A549 (cell line): ENCODE results near the gene SAXO1. TPM values are rescaled to one million over a fixed set of nuclear protein-coding genes. Genes with fewer than 3 reads are reported as not detected.

Experiments used
- ATAC-seq, 2 experiments: fragments of 200-7000 bp in 1 of 2; fragments of >200 bp in 1 of 2; cut with Nextera tagmentation in 1 of 2; cut with Tn5 transposase in 1 of 2; 3 replicates each; pipeline versions ENCODE4 v1.8.0 to v1.9.1; 2018 to 2020; ENCODE audit warnings: mild to moderate bottlenecking in 1 of 2, moderate library complexity in 1 of 2
- CTCF ChIA-PET: fragments of 300-600 bp; sonication (Branson Sonifier 250); formaldehyde crosslinking; extraction: SDS; loops from one replicate; lab custom pipeline; 2021; ENCODE audit warnings: antibody characterized with exemption, inconsistent platforms; lab: Yijun Ruan, JAX
- POLR2A ChIA-PET: fragments of 350-600 bp; formaldehyde crosslinking; extraction: SDS; loops from one replicate; lab custom pipeline; 2021; ENCODE audit warnings: antibody characterized with exemption, inconsistent platforms; lab: Yijun Ruan, JAX
- DNase-seq, 2 experiments: peaks; one replicate each; pipeline versions ENCODE4 v3.0.0 to v3.0.0-alpha.2; 2011 to 2016; ENCODE audit warnings: low read depth in 1 of 2, low spot score in 1 of 2
- FAIRE-seq: peaks from 2 replicates; lab custom pipeline; 2011; peaks lifted over from hg19 to GRCh38; lab: Jason Lieb, UNC
- H3K27ac ChIP-seq, 2 experiments: fragments of >200 bp; sonication (Bioruptor Twin); formaldehyde crosslinking; 3 replicates each; pipeline ENCODE4 v1.5.1; 2016 to 2017
- H3K4me1 ChIP-seq: fragments of >200 bp; sonication (Bioruptor Twin); formaldehyde crosslinking; 3 replicates; pipeline ENCODE4 v1.6.1; 2016
- H3K4me2 ChIP-seq: fragments of >200 bp; sonication (Bioruptor Twin); formaldehyde crosslinking; 3 replicates; pipeline ENCODE4 v1.6.1; 2016
- H3K4me3 ChIP-seq: fragments of >200 bp; sonication (Bioruptor Twin); formaldehyde crosslinking; 3 replicates; pipeline ENCODE4 v1.5.1; 2016
- H3K9me3 ChIP-seq: fragments of >200 bp; sonication (Bioruptor Twin); formaldehyde crosslinking; 3 replicates; pipeline ENCODE4 v1.6.1; 2016
- BCL3 ChIP-seq: fragments of >200 bp; sonication (Bioruptor Twin); formaldehyde crosslinking; IDR thresholded peaks from 3 replicates; pipeline ENCODE4 v1.6.1; 2016
- CBX2 ChIP-seq: fragments of 200-600 bp; sonication (generic); IDR thresholded peaks from 2 replicates; pipeline ENCODE4 v1.6.1; 2016; ENCODE audit warnings: low read depth, mild to moderate bottlenecking, borderline replicate concordance
- CBX8 ChIP-seq: fragments of 200-600 bp; sonication (generic); IDR thresholded peaks from 2 replicates; pipeline ENCODE4 v1.6.1; 2016
- ELK1 ChIP-seq: fragments of 150-350 bp; IDR thresholded peaks from 2 replicates; pipeline ENCODE4 v1.6.1; 2014; ENCODE audit warnings: low read depth, mild to moderate bottlenecking, low read length
- EP300 ChIP-seq, 2 experiments: fragments of >200 bp; sonication (Bioruptor Twin); formaldehyde crosslinking; IDR thresholded peaks; 2 replicates in 1 of 2; 3 replicates in 1 of 2; pipeline ENCODE4 v1.6.1; 2016 to 2017
- ESRRA ChIP-seq: fragments of 150-350 bp; IDR thresholded peaks from 2 replicates; pipeline ENCODE4 v1.6.1; 2014; ENCODE audit warnings: mild to moderate bottlenecking, low read length, borderline replicate concordance
- FOSB ChIP-seq: fragments of 250-450 bp; sonication (Bioruptor Pico); IDR thresholded peaks from 2 replicates; pipeline ENCODE4 v1.5.0; 2020; ENCODE audit warnings: mild to moderate bottlenecking, moderate library complexity
- FOSL2 ChIP-seq, 2 experiments: fragments of 450-650 bp in 1 of 2; fragments of >200 bp in 1 of 2; sonication (Bioruptor Twin) in 1 of 2; formaldehyde crosslinking; IDR thresholded peaks; 2 replicates each; pipeline versions ENCODE4 v1.5.0 to v1.6.1; 2016 to 2020; ENCODE audit warnings: mild to moderate bottlenecking in 1 of 2, moderate library complexity in 1 of 2
- FOXS1 ChIP-seq: fragments of 250-450 bp; sonication (Bioruptor Pico); IDR thresholded peaks from 2 replicates; pipeline ENCODE4 v1.5.0; 2020; ENCODE audit warnings: mild to moderate bottlenecking, moderate library complexity
- GATA3 ChIP-seq: IDR thresholded peaks from 2 replicates; pipeline ENCODE4 v1.6.1; 2012; ENCODE audit warnings: borderline replicate concordance
- HEYL ChIP-seq: fragments of 250-450 bp; sonication (Bioruptor Pico); IDR thresholded peaks from 2 replicates; pipeline ENCODE4 v1.8.0; 2021; ENCODE audit warnings: mild to moderate bottlenecking, moderate library complexity
- HOXA7 ChIP-seq: fragments of 250-450 bp; sonication (Bioruptor Pico); IDR thresholded peaks from 2 replicates; pipeline ENCODE4 v1.5.0; 2020; ENCODE audit warnings: mild to moderate bottlenecking, moderate library complexity
- KDM1A ChIP-seq: fragments of 200-600 bp; sonication (generic); IDR thresholded peaks from 2 replicates; pipeline ENCODE4 v1.6.1; 2016; ENCODE audit warnings: low read depth, mild to moderate bottlenecking
- KDM5A ChIP-seq: fragments of 200-600 bp; sonication (generic); IDR thresholded peaks from 2 replicates; pipeline ENCODE4 v1.6.1; 2016; ENCODE audit warnings: antibody characterized with exemption, mild to moderate bottlenecking
- MAFK ChIP-seq: fragments of 450-650 bp; IDR thresholded peaks from 2 replicates; pipeline ENCODE4 v1.6.1; 2014; ENCODE audit not compliant: partially characterized antibody
- RCOR1 ChIP-seq: fragments of 150-350 bp; IDR thresholded peaks from 2 replicates; pipeline ENCODE4 v1.6.1; 2014; ENCODE audit warnings: antibody characterized with exemption, low read length, low read depth
- REST ChIP-seq: fragments of 200-600 bp; sonication (generic); IDR thresholded peaks from 2 replicates; pipeline ENCODE4 v1.6.1; 2016; ENCODE audit warnings: antibody characterized with exemption, mild to moderate bottlenecking, moderate library complexity
- SMC3 ChIP-seq: fragments of >200 bp; sonication (Bioruptor Twin); formaldehyde crosslinking; IDR thresholded peaks from 3 replicates; pipeline ENCODE4 v1.6.1; 2018; ENCODE audit warnings: inconsistent platforms
- TFCP2L1 ChIP-seq: fragments of 250-450 bp; sonication (Bioruptor Pico); IDR thresholded peaks from 2 replicates; pipeline ENCODE4 v1.5.0; 2021; ENCODE audit warnings: mild to moderate bottlenecking
- TP53 ChIP-seq: fragments of 250-450 bp; sonication (Bioruptor Pico); IDR thresholded peaks from 2 replicates; pipeline ENCODE4 v1.5.0; 2021; ENCODE audit warnings: mild to moderate bottlenecking, moderate library complexity
- ZSCAN20 ChIP-seq: fragments of 250-450 bp; sonication (Bioruptor Pico); IDR thresholded peaks from 2 replicates; pipeline ENCODE4 v1.8.0; 2022; ENCODE audit warnings: mild to moderate bottlenecking, moderate library complexity
- WGBS: methylation state at CpG from one replicate; pipeline ENCODE4 v1.1.6; 2017; ENCODE audit errors: missing lambda C conversion rate; 5-methylcytosine and 5-hydroxymethylcytosine counted together
- polyA plus RNA-seq, 4 experiments: library from polyadenylated mRNA; depleted of rRNA in 3 of 4; stranded (reverse); fragments of >200 nt; fragmentation: RNase III in 1 of 4; extraction: RNeasy Plus Mini Kit Qiagen cat#74134 plus additional on column Dnase treatment in 1 of 4; gene quantifications; 2 replicates in 3 of 4; 3 replicates in 1 of 4; pipeline ENCODE4 v1.2.3, GENCODE V29; 2011 to 2017
- TF ChIP-seq, protein P1 (sequence below): IDR thresholded peaks from 2 replicates; pipeline ENCODE4 v1.6.1; 2012
- TF ChIP-seq, protein P2 (sequence below): fragments of 250-450 bp; sonication (Bioruptor Pico); IDR thresholded peaks from 2 replicates; pipeline ENCODE4 v1.5.0; 2021; ENCODE audit warnings: mild to moderate bottlenecking, moderate library complexity, borderline replicate concordance
- TF ChIP-seq, protein P3 (sequence below): IDR thresholded peaks from 2 replicates; pipeline ENCODE4 v1.6.1; 2012

The SAXO1 gene
- polyA plus RNA-seq, 2 of the 4 experiments (the other 2 are of a cell fraction), result not detected

DNA sequence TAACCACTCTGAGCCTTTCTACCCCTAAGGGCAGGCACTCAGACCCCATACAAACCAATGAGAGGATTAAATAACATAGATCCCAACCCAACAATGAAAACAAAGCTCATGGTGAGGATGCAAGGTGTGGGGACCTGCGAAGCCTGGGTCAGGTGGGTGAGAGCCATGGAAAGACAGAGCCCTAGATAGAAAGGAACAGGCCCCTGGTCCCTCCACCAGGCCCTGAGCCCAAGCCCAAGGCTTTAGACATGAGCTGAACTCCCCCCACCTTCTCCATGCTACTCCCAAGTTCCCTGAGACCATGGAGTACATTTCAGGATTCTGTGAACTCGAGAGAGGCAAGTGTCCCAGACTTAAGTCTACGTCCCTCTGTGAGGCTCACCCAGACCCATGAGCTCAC is 106.5 kb downstream of the SAXO1 start (continued):
- TF ChIP-seq HOXA7, result no peak

DNA sequence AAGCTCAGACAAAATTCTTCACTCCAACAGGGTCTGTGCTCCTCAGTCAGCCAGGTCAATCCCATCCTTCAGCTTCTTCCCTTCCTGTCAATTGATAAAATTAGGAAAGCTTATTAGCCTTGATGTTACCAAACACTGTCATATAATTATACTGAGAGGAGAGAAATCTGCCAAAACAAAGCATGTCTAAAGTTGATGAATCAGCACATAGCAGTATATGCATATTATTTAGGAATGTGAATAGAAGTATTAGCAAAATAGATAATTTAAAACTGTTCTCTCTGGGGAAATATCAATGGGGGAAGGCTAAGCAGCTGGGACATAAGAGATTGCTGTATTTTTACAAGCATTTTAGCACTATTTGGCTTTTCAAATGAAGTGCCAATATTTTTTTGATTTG is 107.1 kb downstream of the SAXO1 start:
- ATAC-seq (no peak), FAIRE-seq (no peak), DNase-seq (no peak)
- POLR2A ChIA-PET, result no interaction called here
- Histone ChIP-seq H3K9me3 (no peaks in the 10 kb centered on the region), H3K4me2 (no peak overlapping the region), H3K4me1 (no peaks in the 10 kb centered on the region), H3K4me3 (no peak overlapping the region), H3K27ac (no peak overlapping the region)
- TF ChIP-seq KDM5A (no peak), HOXA7 (no peak), SMC3 (no peak), KDM1A (no peak), MAFK (peak; percentile 81), ESRRA (no peak), FOSB (CRISPR knock-in tag) (no peak), RCOR1 (no peak)
- CTCF ChIA-PET, result no interaction called here

- DNase-seq (no peak), FAIRE-seq (no peak), ATAC-seq (no peak)
- TF ChIP-seq TP53 (CRISPR knock-in tag) (no peak), CBX8 (no peak), FOSL2 (IDR thresholded peaks at IDR 0.05) (no peak), FOSL2 (CRISPR knock-in tag; IDR thresholded peaks at IDR 0.05) (no peak), SMC3 (no peak), ZSCAN20 (CRISPR knock-in tag) (no peak), TFCP2L1 (no peak), FOXS1 (CRISPR knock-in tag) (no peak), CBX2 (no peak), HEYL (CRISPR knock-in tag) (no peak), GATA3 (no peak), BCL3 (no peak), FOSB (CRISPR knock-in tag) (no peak), ELK1 (no peak)
- TF ChIP-seq, protein P1, sequence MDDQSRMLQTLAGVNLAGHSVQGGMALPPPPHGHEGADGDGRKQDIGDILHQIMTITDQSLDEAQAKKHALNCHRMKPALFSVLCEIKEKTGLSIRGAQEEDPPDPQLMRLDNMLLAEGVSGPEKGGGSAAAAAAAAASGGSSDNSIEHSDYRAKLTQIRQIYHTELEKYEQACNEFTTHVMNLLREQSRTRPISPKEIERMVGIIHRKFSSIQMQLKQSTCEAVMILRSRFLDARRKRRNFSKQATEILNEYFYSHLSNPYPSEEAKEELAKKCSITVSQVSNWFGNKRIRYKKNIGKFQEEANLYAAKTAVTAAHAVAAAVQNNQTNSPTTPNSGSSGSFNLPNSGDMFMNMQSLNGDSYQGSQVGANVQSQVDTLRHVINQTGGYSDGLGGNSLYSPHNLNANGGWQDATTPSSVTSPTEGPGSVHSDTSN, result no peak
- no peak overlapping the region for H3K4me3 ChIP-seq
- H3K9me3 ChIP-seq, result no peaks in the 10 kb centered on the region
- ChIA-PET POLR2A (no interaction called here), CTCF (interaction anchor here (1.1 kb wide), 1 partner anchor 9 kb away, joined by 3 read pairs; no protein-coding TSS in a partner anchor)
- no peaks in the 10 kb centered on the region for H3K4me1 ChIP-seq
- H3K4me2 ChIP-seq, result no peak overlapping the region
- WGBS, result 28% methylated on average over 6 of the region's 6 CpGs
- H3K27ac ChIP-seq, result no peak overlapping the region
These were observed 109.2 kb downstream of the SAXO1 start for GRCh38 chr9:18923671-18924430.

DNA sequence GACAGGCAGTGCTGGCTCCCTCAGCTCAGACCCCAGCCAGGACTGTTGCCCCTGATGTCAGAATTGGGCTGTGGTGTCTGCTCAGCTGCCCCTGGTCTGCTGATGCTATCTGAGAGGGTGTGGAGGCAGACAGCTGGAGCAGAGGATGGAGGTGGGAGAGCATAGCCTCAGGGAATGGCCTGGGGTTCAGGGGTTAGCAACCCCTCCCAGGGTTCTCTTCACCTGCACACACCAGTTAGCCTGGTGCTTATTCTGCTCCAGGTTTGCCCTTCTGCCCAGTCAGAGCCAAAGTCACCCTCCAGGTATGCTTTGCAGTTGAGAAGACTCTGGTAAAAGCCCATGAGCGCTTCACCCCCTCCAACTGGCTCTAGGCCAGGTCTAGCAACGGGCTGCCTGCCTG is 109.8 kb downstream of the SAXO1 start:
- no peak overlapping the region for H3K4me3 ChIP-seq
- no peaks in the 10 kb centered on the region for H3K9me3 ChIP-seq
- no peak for ATAC-seq
- TF ChIP-seq, protein P2, sequence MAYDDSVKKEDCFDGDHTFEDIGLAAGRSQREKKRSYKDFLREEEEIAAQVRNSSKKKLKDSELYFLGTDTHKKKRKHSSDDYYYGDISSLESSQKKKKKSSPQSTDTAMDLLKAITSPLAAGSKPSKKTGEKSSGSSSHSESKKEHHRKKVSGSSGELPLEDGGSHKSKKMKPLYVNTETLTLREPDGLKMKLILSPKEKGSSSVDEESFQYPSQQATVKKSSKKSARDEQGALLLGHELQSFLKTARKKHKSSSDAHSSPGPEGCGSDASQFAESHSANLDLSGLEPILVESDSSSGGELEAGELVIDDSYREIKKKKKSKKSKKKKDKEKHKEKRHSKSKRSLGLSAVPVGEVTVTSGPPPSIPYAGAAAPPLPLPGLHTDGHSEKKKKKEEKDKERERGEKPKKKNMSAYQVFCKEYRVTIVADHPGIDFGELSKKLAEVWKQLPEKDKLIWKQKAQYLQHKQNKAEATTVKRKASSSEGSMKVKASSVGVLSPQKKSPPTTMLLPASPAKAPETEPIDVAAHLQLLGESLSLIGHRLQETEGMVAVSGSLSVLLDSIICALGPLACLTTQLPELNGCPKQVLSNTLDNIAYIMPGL (CRISPR knock-in tag), result no peak
- TF ChIP-seq REST (no peak), EP300 (IDR thresholded peaks at IDR 0.05) (no peak)
- TF ChIP-seq, protein P3, sequence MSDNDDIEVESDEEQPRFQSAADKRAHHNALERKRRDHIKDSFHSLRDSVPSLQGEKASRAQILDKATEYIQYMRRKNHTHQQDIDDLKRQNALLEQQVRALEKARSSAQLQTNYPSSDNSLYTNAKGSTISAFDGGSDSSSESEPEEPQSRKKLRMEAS, result no peak
- no peak overlapping the region for H3K27ac ChIP-seq
- CTCF ChIA-PET, result no interaction called here
- POLR2A ChIA-PET, result no interaction called here
- 11% methylated on average over 2 of the region's 2 CpGs for WGBS
- H3K4me1 ChIP-seq, result no peaks in the 10 kb centered on the region
- no peak for FAIRE-seq
- no peak overlapping the region for H3K4me2 ChIP-seq
- DNase-seq, result no peak
